Keratinocyte (primary cell): ENCODE data around the gene TRIM56.
"Not testable (repeated sequence)": the region's sequence is repeated elsewhere in the genome, so short reads cannot be mapped to it uniquely, and the experiment has no call there.

Experiments used
- CTCF ChIP-seq, 3 experiments: IDR thresholded peaks in 1 of 3; conservative IDR thresholded peaks in 1 of 3; optimal IDR thresholded peaks in 1 of 3; 2 replicates in 2 of 3; 3 replicates in 1 of 3; pipeline versions ENCODE3 to v1.5.1; 2011; ENCODE audit warnings: low read length in 3 of 3, mild to moderate bottlenecking in 3 of 3, moderate library complexity in 2 of 3, control low read depth in 1 of 3, inconsistent platforms in 1 of 3; ENCODE audit not compliant: insufficient read depth in 2 of 3; ENCODE audit errors: extremely low read depth in 1 of 3
- EZH2 ChIP-seq: IDR thresholded peaks from one replicate; pipeline ENCODE4 v1.6.1; 2012; ENCODE audit warnings: inconsistent platforms, mild to moderate bottlenecking, low read length, moderate library complexity

DNA sequence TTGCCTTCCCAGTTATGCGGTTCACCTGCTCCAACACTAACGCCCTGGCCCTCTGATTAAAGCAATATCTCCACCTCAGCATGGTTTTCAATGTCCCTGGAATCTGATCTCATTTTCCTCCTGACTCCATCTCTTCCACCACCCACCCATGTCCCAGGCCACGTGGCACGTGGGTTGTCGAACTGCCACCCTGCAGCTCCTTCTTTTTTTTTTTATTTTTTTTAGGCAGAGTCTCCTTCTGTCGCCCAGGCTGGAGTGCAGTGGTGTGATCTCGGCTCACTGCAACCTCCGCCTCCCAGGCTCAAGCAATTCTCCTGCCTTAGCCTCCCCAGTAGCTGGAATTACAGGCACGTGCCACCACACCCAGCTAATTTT, 21.1 kb upstream of the TRIM56 start:
- not testable (repeated sequence) for TF ChIP-seq EZH2; CTCF (optimal IDR thresholded peaks at IDR 0.05 in 1 of 3, IDR thresholded peaks at IDR 0.05 in 1 of 3, conservative IDR thresholded peaks at IDR 0.05 in 1 of 3; ENCODE audit: extremely low read depth in 1 of 3, insufficient read depth in 2 of 3, low read length in 3 of 3)
